ENCODE data around the gene MPDZ.

MPDZ gene

DNA sequence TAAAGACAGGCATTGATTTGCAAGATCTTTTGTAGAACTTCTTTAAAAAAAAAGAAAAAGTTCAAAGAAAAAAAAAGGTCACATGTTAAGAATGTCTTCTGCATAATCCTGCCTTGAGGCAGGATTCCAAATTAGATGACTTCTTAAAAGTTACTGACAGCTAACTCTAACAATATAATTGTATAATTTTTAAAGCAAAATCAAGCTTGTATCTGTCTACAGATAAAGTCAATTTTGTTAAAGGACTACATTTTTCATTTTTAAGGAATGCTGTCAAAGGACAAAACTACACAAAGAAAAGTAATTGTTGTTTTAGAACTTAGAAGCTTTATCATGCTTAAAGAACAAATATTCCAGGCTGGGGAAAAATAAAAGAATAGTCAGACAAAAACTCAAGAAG is 57.8 kb downstream of the MPDZ start:
- POLR2A ChIA-PET, result no interaction called here
- CTCF ChIA-PET, result no interaction called here
- TF ChIP-seq, protein P1, sequence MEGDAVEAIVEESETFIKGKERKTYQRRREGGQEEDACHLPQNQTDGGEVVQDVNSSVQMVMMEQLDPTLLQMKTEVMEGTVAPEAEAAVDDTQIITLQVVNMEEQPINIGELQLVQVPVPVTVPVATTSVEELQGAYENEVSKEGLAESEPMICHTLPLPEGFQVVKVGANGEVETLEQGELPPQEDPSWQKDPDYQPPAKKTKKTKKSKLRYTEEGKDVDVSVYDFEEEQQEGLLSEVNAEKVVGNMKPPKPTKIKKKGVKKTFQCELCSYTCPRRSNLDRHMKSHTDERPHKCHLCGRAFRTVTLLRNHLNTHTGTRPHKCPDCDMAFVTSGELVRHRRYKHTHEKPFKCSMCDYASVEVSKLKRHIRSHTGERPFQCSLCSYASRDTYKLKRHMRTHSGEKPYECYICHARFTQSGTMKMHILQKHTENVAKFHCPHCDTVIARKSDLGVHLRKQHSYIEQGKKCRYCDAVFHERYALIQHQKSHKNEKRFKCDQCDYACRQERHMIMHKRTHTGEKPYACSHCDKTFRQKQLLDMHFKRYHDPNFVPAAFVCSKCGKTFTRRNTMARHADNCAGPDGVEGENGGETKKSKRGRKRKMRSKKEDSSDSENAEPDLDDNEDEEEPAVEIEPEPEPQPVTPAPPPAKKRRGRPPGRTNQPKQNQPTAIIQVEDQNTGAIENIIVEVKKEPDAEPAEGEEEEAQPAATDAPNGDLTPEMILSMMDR (IDR thresholded peaks at IDR 0.05; ENCODE audit: control extremely low read depth, extremely low read depth, low read depth, missing control alignments), result no peak
- DNase-seq (ENCODE audit: extremely low spot score), result no peak

DNA sequence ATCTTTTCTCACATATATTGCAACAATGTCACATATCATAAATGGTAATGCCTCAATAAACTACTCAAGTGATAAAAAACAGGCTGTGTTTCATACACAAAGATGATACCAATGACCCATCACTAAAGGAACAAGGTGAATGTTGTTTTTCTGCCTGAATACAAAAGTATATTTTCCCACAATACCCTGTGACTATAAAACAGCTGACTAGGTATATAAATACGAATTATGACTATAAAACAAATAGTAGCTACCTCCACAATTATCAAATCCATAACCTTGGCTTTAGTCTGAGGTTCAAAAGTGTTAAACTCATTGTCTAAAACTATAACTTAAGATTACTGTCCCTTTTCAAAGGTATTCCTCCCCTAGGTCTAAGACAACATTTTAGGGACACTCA is 58.7 kb downstream of the MPDZ start:
- CTCF ChIA-PET, result no interaction called here
- POLR2A ChIA-PET, result no interaction called here
- DNase-seq (ENCODE audit: extremely low spot score), result no peak
- TF ChIP-seq, protein P1 (IDR thresholded peaks at IDR 0.05; ENCODE audit: control extremely low read depth, extremely low read depth, low read depth, missing control alignments), result no peak

DNA sequence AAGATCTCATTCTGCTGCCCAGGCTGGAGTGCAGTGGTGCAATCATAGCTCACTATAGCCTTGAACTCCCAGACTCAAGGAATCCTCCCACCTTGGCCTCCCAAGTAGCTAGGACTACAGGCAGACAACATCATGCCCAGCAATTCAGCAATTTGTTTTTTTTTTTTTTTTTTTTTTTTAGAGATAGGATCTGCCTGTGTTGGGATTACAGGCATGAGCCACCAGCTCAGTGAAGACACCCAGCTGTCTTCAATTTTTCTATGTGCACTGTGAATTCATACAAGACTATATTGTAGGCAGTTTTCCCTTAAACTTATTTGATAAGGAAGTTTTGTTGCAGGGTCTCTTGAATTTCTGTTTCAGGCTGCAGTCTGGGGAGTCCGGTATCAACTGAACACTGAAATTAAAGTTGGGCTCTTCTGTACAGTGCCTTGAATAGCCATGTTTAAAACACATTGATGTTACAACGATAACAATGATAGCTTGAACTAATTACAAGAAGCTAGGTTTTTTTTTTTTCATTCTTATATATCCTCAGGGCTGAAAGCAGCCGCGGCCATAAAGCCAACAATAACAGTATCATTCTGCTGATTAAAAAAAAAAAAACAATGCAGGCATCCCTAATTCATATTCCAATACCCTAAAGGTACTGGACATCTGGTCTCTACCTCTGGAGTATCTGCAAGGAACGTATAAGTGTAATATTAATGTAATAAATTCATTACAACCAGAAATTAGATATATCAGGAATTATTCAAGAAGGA is 63.5 kb downstream of the MPDZ start:
- ChIA-PET POLR2A (no interaction called here), CTCF (interaction anchor here (1.3 to 1.5 kb wide), 2 partner anchors 10 to 13 kb away, joined by 3 to 4 read pairs; no protein-coding TSS in a partner anchor)
- TF ChIP-seq, protein P1 (IDR thresholded peaks at IDR 0.05; ENCODE audit: control extremely low read depth, extremely low read depth, low read depth, missing control alignments), result no peak
- DNase-seq (ENCODE audit: extremely low spot score), result no peak

DNA sequence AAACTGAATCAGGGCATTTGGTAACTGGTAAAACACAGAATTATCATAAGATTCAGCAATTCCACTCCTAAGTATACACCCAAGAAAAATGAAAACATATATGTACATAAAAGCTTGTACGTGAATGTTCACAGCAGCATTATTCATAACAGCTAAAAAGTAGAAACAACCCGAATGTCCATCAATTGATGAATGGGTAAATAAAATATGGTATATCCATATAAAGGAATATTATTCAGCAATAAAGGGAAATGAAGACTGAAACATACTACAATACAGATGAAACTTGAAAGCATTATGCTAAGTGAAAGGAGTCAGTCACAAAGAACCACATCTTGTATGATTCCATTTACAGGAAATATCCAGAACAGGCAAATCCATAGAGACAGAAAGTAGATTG is 65.5 kb downstream of the MPDZ start:
- ChIA-PET CTCF (no interaction called here), POLR2A (no interaction called here)
- no peak for DNase-seq (ENCODE audit: extremely low spot score)
- TF ChIP-seq, protein P1 (IDR thresholded peaks at IDR 0.05; ENCODE audit: control extremely low read depth, extremely low read depth, low read depth, missing control alignments), result no peak

DNA sequence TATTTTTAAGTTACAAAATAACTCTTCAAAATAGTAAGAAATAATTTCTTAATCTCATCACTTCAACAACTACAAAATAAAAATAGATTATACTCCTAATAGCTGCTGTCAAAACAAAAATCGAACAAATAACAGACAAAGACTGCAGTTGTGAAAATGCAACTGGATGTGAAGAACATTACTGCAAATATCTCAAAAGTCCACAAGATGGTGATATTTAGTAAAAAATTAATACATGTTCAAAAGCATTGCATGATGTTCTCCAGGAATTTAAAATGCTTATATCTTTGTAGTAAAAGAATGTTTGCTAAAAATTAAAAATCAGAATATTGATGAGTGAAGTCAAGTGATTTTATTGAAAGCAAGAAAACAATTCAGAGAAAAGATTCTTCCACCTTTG is 66.2 kb downstream of the MPDZ start:
- POLR2A ChIA-PET, result no interaction called here
- TF ChIP-seq, protein P1 (IDR thresholded peaks at IDR 0.05; ENCODE audit: control extremely low read depth, extremely low read depth, low read depth, missing control alignments), result no peak
- CTCF ChIA-PET, result no interaction called here
- DNase-seq (ENCODE audit: extremely low spot score), result no peak

DNA sequence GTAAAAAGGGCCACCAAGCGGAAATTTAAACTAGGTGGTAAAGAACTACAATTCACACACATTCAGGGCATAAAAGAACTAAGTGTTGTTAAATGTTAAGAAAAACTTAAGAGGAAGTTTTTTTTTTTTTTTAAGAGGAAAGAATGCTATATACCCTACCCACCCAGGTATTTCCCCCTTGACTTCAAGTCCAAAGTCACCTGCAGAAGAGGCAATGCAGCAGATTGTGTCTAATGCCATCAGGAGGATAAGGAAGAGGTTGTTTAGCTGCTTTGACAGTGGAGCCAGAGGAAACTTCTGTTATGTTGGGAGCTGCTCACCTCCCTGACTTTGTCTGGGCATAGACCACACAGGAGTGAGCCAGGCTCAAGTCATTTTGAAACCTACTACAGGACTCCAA is 69.2 kb downstream of the MPDZ start:
- POLR2A ChIA-PET, result no interaction called here
- TF ChIP-seq, protein P1 (IDR thresholded peaks at IDR 0.05; ENCODE audit: control extremely low read depth, extremely low read depth, low read depth, missing control alignments), result no peak
- CTCF ChIA-PET, result no interaction called here
- no peak for DNase-seq (ENCODE audit: extremely low spot score)

Data from GM10248 (cell line).